Sigmoid colon (tissue), 4 donors: ENCODE data around the gene ATP2B3.

Experiments used
- CTCF ChIP-seq, 4 experiments: fragments of 450-650 bp in 3 of 4; fragments of 200-600 bp in 1 of 4; IDR thresholded peaks; one replicate each; pipeline ENCODE4 v1.5.1; 2016 to 2019; ENCODE audit warnings: antibody characterized with exemption in 4 of 4, mild to moderate bottlenecking in 3 of 4, moderate library complexity in 2 of 4
- EP300 ChIP-seq, 4 donors: sonication (generic); formaldehyde crosslinking; IDR thresholded peaks; one replicate each; pipeline ENCODE4 v1.6.1; 2017; ENCODE audit warnings: antibody characterized with exemption in 4 of 4
- POLR2A ChIP-seq, 2 donors: fragments of 450-650 bp; IDR thresholded peaks; one replicate each; pipeline ENCODE4 v1.6.1; 2016; ENCODE audit warnings: antibody characterized with exemption in 2 of 2, mild to moderate bottlenecking in 2 of 2, moderate library complexity in 2 of 2

GRCh38 chrX:153527208-153527607 lies 9.8 kb downstream of the ATP2B3 start:
- TF ChIP-seq EP300 (IDR thresholded peaks at IDR 0.05) (no peak), POLR2A (IDR thresholded peaks at IDR 0.05) (no peak), CTCF (IDR thresholded peaks at IDR 0.05) (no peak)
